Loucy (cell line): Measurements from ENCODE around the gene CAMK2N2.
A peak's percentile ranks its signal among the peaks of the same experiment; 100 is the strongest.

Experiments
- H2AFZ ChIP-seq: fragments of 200-600 bp; sonication (generic); 2 replicates; pipeline ENCODE4 v1.6.0; 2016; ENCODE audit warnings: antibody characterized with exemption, mild to moderate bottlenecking, low read length, moderate library complexity
- H3F3A ChIP-seq: fragments of 200-600 bp; 2 replicates; pipeline ENCODE4 v1.6.0; 2016; ENCODE audit warnings: antibody characterized with exemption, low read depth, mild to moderate bottlenecking
- H3K27me3 ChIP-seq: fragments of 200-600 bp; sonication (generic); 2 replicates; pipeline ENCODE4 v1.6.1; 2014; ENCODE audit warnings: low read length, mild to moderate bottlenecking; ENCODE audit not compliant: insufficient read depth, poor library complexity, severe bottlenecking
- H3K36me3 ChIP-seq: fragments of 200-600 bp; sonication (generic); 2 replicates; pipeline ENCODE4 v1.6.1; 2016; ENCODE audit warnings: low read length; ENCODE audit not compliant: insufficient read depth
- H3K4me1 ChIP-seq: fragments of 200-600 bp; sonication (generic); 2 replicates; pipeline ENCODE4 v1.5.1; 2014; ENCODE audit warnings: low read length, mild to moderate bottlenecking; ENCODE audit not compliant: insufficient read depth, poor library complexity, severe bottlenecking
- H3K4me2 ChIP-seq: fragments of 200-600 bp; sonication (generic); 2 replicates; pipeline ENCODE4 v1.6.0; 2014; ENCODE audit warnings: antibody characterized with exemption, low read length, low read depth, mild to moderate bottlenecking; ENCODE audit not compliant: poor library complexity, severe bottlenecking
- H3K4me3 ChIP-seq: fragments of 200-600 bp; sonication (generic); 2 replicates; pipeline ENCODE4 v1.5.1; 2014; ENCODE audit warnings: low read length, mild to moderate bottlenecking, mixed read lengths; ENCODE audit not compliant: poor library complexity, severe bottlenecking
- H3K79me2 ChIP-seq: fragments of 200-600 bp; sonication (generic); 2 replicates; pipeline ENCODE4 v1.6.1; 2014; ENCODE audit warnings: low read length; ENCODE audit not compliant: insufficient read depth
- H3K9ac ChIP-seq: fragments of 200-600 bp; sonication (generic); 2 replicates; pipeline ENCODE4 v1.6.0; 2014; ENCODE audit warnings: mild to moderate bottlenecking, low read depth, low read length, moderate library complexity; ENCODE audit not compliant: poor library complexity, severe bottlenecking
- H3K9me2 ChIP-seq: fragments of 200-600 bp; sonication (generic); replicated peaks from 2 replicates; pipeline ENCODE4 v1.6.1; 2016; ENCODE audit warnings: low read depth, low read length, mixed read lengths
- H3K9me3 ChIP-seq: fragments of 200-600 bp; sonication (generic); 2 replicates; pipeline ENCODE4 v1.6.1; 2014; ENCODE audit warnings: mild to moderate bottlenecking, antibody characterized with exemption, low read length, low read depth; ENCODE audit not compliant: insufficient read depth
- H4K20me1 ChIP-seq: fragments of 200-600 bp; sonication (generic); 2 replicates; pipeline ENCODE4 v1.6.0; 2014; ENCODE audit warnings: antibody characterized with exemption, low read length, mild to moderate bottlenecking; ENCODE audit not compliant: insufficient read depth, poor library complexity, severe bottlenecking
- CTCF ChIP-seq: fragments of 200-600 bp; sonication (generic); conservative IDR thresholded peaks from 2 replicates; pipeline ENCODE4 v1.5.1; 2014; ENCODE audit warnings: mild to moderate bottlenecking, antibody characterized with exemption, low read length
- EZH2phosphoT487 ChIP-seq: fragments of 200-600 bp; IDR thresholded peaks from 2 replicates; pipeline ENCODE4 v1.6.1; 2018; ENCODE audit warnings: antibody characterized with exemption, mild to moderate bottlenecking, moderate library complexity, borderline replicate concordance

Gene CAMK2N2

GRCh38 chr3:184241447-184242296 is 19.7 kb downstream of the CAMK2N2 start:
- Histone ChIP-seq H3K9ac (no peak overlapping the region), H3K79me2 (no peaks in the 10 kb centered on the region; the same call in 1 of the 2 replicates), H3F3A (no peaks in the 10 kb centered on the region), H3K27me3 (no peaks in the 10 kb centered on the region), H3K9me2 (no peaks in the 10 kb centered on the region), H4K20me1 (peaks cover 4% of the 10 kb centered on the region), H2AFZ (no peak overlapping the region), H3K4me2 (no peak overlapping the region), H3K9me3 (no peaks in the 10 kb centered on the region), H3K4me3 (no peak overlapping the region), H3K4me1 (no peaks in the 10 kb centered on the region), H3K36me3 (peaks cover 33% of the 10 kb centered on the region; the same call in 1 of the 2 replicates)
- TF ChIP-seq EZH2phosphoT487: no peak
- TF ChIP-seq CTCF: peak; percentile 38; the same call in 1 of the 2 replicates

GRCh38 chr3:184241141-184241446 is 20.3 kb downstream of the CAMK2N2 start:
- Histone ChIP-seq H3K9ac (no peak overlapping the region), H3K4me2 (no peak overlapping the region), H3K36me3 (peaks cover 33% of the 10 kb centered on the region; the same call in 1 of the 2 replicates), H3K4me1 (no peaks in the 10 kb centered on the region), H3K27me3 (no peaks in the 10 kb centered on the region), H3K9me3 (no peaks in the 10 kb centered on the region), H2AFZ (no peak overlapping the region), H3K79me2 (no peaks in the 10 kb centered on the region), H3K4me3 (no peak overlapping the region), H3K9me2 (no peaks in the 10 kb centered on the region), H4K20me1 (peaks cover 3% of the 10 kb centered on the region), H3F3A (no peaks in the 10 kb centered on the region)
- no peak for TF ChIP-seq CTCF
- no peak for TF ChIP-seq EZH2phosphoT487

- Histone ChIP-seq H3F3A (no peaks in the 10 kb centered on the region), H3K9ac (no peak overlapping the region), H3K4me3 (no peak overlapping the region), H3K4me1 (no peaks in the 10 kb centered on the region), H3K27me3 (no peaks in the 10 kb centered on the region), H3K9me3 (no peaks in the 10 kb centered on the region), H3K79me2 (no peaks in the 10 kb centered on the region), H3K9me2 (no peaks in the 10 kb centered on the region), H2AFZ (no peak overlapping the region), H3K36me3 (peaks cover 33% of the 10 kb centered on the region; the same call in 1 of the 2 replicates), H3K4me2 (no peak overlapping the region), H4K20me1 (no peaks in the 10 kb centered on the region)
- no peak for TF ChIP-seq EZH2phosphoT487
- no peak for TF ChIP-seq CTCF
Measured at GRCh38 chr3:184240384-184241140, 20.8 kb downstream of the CAMK2N2 start.
